ENCODE measurements around the gene OR1D5.
"Not testable (repeated sequence)": the region's sequence is repeated elsewhere in the genome, so short reads cannot be mapped to it uniquely, and the experiment has no call there.

Gene OR1D5, protein sequence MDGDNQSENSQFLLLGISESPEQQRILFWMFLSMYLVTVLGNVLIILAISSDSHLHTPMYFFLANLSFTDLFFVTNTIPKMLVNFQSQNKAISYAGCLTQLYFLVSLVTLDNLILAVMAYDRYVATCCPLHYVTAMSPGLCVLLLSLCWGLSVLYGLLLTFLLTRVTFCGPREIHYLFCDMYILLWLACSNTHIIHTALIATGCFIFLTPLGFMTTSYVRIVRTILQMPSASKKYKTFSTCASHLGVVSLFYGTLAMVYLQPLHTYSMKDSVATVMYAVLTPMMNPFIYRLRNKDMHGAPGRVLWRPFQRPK

DNA sequence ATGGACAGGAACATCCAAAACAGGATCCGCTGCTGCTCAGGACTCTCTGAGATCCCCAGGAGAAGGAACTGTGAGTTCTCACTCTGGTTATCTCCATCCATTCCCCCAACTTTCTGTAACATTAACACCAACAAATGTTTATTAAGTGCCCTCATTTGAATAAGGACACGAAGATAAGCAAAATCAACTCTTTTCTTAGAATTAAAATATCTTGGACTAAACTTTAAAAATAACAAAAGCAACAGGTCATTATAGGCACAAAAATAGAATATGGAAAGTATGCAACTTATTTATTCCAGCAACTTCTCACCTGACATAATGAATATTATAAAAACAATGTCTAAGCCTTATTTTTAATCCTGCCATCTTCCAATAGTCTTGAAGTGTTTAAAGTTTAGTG lies at the start of gene OR1D5:
Gene OR1D5, minus strand, starts transcription at position 101 of the 400 bp plus-strand sequence. Its CDS starts 0 bp downstream, at position 101.
- not testable (repeated sequence) for DNase-seq

DNA sequence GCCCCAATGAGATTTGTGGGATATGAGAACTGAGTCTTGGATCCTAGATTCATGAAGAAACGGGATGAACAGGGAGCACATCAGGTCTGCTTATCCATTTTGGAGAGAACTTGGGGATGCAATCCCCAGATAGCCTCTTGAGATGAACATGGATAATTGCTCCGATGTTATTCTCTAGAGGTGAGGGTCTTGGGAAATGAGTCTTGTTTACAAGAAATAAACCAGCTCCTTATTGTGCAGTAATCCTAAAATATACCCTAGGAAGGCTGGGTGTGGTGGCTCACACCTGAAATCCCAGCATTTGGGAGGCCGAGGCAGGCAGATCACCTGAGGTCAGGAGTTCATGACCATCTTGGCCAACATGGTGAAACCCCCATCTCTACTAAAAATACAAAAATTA lies 40.9 kb upstream of the OR1D5 start, which contains the start of gene OR1D2:
Gene OR1D2, minus strand, starts transcription at position 101 of the 400 bp plus-strand sequence. CDS start 11,426 bp downstream, outside the sequence.
- DNase-seq = no peak

DNA sequence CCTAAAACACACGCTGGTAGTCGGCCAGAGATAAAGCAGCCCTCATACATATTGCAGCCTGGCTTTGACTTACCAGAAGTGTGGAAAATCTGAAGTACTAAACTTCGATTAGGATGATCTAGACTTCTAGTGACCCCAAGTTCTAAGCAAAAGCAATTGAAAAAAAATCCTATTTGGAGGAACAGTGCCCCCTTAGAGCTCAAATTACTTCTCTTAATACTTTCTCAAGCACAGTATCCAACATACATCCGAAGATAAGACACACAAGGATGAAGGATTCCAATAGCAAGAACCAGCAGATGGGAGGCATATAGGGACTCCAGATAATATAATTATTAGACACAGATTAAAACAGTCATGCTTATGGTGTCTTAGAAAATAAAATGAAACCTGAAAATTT lies 10.4 kb upstream of the OR1D5 start:
- not testable (repeated sequence) for DNase-seq

DNA sequence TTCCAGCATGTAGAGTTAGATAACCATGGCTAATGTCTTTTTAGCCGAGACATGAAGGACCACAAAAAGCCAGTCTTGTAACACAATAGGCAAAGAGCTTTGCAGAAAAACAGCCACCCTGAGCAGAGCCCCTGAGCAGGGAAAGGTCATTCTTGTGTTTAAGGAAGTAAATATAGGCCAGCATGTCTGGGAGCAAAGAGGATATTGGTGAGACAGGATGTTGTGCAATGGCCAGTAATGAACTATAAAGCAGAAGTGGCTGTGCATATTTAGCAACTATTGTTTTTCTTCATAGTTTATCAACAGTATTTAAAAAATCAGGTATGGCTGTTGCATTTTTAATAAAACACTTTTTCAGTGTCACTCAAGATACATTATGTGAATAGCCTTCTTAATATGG lies 1.8 kb upstream of the OR1D5 start:
- not testable (repeated sequence) for DNase-seq

DNA sequence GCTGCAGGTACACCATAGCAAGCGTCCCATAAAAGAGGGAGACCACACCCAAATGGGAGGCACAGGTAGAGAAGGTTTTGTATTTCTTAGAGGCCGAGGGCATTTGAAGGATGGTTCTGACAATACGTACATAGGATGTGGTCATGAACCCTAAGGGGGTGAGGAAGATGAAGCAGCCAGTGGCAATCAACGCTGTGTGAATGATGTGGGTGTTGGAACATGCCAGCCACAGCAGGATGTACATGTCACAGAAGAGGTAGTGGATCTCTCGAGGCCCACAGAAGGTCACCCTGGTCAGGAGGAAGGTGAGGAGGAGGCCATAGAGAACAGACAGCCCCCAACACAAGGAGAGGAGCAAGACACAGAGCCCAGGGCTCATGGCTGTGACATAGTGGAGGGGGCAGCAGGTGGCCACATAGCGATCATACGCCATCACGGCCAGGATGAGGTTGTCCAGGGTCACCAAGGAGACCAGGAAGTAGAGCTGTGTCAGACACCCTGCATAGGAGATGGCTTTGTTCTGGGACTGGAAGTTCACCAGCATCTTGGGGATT lies 506 bp downstream of the OR1D5 start:
- not testable (repeated sequence) for DNase-seq

DNA sequence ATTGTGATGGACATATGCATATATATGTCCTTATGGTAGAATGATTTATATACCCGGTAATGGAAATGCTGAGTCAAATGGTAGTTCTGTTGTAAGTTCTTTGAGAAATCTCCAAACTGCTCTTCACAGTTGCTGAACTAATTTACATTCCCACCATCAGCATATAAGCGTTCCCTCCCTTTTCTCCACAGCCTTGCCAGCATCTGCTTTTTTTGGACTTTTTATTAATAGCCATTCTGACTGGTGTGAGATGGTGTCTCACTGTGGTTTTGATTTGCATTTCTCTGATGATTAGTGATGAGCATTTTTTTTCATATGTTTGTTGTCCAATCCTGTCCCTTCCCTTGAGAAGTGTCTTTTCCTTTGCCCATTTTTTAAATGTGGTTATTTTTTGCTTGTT lies 8.5 kb downstream of the OR1D5 start:
- DNase-seq = not testable (repeated sequence)

DNA sequence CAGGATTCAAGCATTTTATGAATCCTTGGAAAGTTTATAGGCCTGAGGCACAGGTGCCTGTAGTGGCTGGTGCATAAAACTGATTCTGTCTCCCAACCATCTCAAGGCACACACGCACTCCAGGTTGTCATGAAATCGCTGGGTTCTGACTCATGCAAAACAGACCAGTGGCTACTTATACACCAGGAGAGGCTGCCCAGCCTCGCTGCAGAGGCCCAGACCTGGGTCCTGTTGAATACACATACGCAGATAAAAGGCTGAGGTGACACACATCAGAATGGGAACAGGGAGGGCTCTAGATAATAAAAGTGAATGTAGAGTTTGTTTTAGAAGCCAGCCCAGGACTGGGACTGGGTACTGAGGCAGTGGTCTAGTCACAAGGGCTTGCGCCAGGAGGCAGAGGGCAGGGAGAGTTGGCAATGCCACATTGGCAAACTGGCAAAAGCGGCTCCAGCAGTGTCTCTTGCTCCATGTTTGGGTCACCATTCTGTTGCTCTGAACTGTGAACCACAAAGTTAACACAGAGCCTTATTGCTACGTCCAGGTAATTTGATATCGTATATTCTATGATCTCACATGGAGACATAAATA lies 13.6 kb downstream of the OR1D5 start:
- DNase-seq = no peak

DNA sequence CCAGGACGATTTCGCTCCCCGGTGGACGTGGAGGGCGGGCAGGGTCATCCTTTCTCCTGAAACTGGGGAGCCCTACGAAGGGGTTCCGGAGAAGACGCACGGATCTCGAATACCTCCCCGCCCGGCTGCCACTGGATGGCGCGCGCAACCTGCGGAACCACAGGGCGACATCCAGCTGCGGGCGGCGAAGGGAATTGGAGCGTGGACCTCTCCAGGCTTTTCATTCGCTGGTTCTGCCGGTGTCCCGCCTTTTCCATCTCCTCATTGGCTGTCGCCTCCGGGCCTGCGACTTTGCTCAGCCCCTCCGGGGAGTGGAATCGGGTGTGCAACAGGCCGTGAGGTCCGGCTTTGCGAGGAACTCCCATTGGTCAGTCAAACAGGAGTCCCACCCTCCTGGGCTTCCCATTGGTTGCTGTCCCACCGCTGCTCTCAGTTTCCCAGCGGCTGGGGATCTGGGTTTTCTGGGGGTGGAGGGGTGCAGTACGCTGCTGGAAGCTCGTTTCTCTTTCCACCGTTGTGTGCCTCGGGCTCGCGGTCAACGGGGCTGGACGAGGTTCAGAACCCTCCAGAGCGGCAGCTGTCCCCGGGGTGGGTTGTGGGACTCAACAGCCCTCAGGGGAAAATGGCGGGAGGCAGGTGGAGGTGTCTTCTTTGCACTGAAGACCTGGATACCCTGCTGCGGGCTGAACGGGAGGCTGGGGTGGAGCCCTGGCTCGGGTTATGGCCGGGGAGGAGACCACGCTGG lies 14.5 kb downstream of the OR1D5 start:
- DNase-seq = no peak

DNA sequence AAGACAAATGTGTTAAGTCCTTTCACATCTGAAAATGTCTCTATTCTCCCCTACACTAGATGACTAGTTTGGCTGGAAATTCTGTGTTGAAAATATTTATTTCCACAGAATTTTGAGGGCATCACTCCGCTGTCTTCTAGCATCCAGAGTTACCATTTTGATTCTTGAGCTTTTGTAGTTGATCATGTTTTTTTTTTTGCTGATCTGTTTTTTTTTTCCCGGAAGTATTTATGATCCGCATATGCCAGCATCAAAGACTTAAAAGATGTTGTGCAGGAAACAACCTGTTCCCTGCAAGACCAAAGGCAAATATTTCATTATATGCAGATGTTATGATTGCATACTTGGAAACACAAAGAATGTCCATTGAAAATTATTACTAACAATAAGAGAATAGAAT lies 16.7 kb downstream of the OR1D5 start:
- DNase-seq = no peak

DNA sequence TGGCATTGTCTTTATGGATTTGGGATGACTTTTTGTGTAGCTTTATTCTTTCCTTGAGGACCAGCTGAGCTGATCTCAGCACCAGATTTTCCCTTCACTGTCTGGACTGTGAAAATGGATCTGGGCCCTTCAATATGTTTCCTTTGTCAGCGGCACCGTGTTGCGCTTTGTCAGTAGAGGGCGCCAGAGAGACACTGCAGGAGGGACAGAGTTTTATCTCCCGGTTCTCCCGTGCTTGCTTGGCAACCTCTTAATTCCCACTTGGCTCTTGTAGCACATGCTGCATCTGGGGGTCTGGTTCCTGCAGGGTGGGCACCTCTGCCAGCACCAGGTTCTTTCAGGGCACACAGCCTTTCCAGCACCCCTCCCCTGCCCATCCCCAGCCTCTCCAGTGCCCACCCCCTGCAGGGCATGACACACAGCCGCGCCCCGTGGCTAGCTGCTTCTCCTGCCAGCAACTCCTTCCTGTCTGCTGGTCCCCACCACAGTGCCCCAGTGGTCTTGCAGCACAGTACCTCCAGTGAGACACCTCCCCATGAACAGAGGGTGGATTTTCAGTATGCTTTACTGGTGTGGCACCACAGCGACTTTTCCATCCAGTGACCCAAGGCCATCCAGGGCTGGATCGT lies 19.6 kb downstream of the OR1D5 start:
- DNase-seq = no peak

DNA sequence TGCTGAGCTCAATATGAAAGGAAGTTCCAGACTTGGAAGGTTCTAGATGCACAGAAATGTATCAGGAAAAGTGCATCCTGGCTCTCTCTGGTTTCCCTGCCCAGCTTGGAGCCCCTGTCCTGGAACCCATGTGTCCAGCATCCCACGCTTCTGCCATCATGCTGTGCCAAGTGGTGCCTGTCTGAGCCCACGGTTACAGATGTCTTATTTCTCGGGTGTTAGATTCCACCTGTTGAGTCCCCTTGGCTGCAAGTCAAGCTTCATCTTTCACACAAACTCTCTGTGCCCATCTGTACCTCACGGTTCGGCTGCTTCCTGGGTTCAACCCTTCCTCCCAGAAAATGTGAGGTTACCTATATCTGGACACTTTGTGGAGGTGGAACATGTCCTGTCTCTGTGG lies 22.5 kb downstream of the OR1D5 start:
- DNase-seq = no peak

DNA sequence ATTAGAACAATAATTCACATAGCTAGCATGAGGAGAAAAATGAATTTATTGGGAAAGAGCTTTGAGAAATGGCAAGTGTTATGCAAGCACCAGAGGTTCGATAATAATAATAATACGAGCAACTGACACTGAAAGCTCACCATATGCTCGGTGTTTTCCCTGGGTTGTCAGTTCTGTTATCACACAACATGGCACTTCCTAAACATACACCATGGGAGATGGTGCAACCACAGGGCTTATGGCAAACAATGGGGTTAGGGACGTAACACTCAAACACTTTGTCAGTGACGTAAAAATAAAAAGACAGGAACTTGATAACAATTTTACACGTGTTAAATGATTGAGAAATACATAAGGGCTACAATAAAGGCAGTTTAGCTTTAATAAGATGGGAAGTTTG lies 23.7 kb downstream of the OR1D5 start:
- no peak for DNase-seq

DNA sequence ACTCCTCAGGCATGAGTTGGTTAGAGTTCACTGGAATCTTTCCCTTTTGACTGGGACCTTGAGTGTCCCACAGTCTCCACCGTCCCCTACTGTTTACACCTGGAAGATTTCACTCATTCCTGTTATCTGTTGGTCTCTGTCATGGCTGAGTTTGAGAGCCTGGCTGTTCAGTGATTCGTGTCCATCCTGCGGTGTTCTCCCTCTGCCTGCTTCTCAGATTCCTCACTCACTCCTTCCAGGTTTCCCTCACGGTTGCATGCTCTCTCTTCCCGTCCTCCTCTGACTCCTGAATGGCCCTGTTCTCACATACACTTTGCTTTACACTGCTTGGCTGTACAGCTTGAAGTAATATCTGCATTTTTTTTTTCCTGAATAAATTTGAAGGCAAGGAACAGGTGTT lies 24.5 kb downstream of the OR1D5 start:
- no peak for DNase-seq

DNA sequence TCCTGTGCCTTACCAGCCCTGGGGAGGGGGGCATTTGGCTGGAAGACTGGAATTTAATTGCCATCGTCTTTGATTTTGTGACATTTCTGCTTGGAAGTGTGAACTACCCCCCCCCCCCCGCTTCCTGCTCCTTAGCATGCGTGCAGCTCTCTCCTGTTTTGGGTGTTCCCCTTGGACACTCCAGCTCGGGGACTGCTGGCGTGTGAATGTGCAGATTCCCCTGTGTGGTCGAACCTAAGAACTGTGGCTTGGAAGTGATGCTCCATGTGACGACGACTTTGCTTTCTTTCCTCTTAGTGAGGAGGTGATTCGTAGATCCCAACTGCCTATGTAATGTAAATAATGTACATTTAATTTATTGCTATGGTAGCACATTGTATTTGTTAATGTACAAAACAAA lies 26.1 kb downstream of the OR1D5 start:
- DNase-seq = no peak

DNA sequence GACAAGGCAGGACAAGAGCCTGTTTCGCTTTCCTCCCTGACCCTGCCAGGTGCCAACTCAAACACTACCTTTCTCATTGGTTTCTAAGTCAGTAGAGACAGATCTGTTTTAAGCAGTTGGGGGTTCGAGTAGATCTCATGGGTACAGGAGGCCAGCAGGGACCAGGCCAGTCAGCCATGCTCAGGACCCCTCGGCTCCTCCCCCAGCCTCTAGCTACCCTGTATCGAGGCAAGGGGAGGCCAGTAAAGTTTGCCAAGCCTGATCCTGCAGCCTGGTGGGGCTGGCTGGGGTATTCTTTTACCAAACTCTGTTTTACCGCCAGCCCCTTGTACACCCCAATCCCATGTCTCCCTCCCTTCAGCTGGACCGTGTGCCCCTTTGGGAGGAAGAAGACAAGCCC lies 26.6 kb downstream of the OR1D5 start:
- no peak for DNase-seq

DNA sequence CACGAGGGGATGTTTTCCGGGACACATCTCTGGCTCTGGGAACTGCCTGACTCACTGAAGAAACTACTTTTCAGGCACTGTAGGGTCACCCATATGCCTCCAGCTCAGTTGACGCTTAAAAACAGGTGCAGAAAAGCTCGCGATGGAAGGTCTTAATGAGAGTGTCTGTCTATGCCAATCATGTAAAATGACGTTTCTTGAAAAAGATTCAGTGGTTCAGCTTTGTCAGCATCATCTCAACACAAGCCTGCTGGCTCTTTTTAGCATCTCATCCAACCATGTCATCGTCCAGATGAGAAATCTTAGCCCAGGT lies 27.5 kb downstream of the OR1D5 start:
- DNase-seq = no peak

DNA sequence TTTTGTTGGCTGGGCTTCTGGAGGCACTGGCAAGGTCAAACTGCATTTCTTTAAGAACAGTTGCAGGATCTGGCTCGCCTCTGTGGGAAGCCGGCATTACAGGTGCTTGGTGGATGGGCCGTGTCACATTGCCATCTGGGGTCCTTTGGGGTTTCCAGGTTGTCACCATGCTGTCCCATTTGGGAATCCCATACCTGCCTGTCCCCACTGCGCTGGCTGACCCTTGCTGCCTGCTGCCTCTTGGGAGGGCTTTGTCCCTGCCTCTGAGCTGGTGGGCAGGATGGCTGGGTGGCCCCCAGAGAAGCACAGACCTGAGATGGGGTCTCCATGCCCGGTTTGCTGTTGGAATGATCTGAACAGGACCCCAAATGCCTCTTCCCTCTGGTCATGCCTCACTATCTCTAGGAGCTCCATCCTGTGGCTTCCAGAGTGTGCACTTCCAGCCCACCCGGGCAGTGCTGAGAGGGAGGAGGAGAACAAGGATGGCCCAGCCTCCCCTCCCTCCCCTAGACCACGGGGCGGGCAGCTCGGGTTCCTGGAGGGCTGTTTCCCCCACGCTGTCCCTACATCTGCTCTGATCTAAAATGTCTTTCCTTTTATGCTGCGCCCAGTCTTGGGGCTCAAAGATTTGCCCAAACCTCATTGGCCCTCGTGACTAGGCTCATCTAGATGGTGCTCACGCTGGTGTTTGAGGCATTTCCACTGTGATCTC lies 28.0 kb downstream of the OR1D5 start:
- DNase-seq = no peak

DNA sequence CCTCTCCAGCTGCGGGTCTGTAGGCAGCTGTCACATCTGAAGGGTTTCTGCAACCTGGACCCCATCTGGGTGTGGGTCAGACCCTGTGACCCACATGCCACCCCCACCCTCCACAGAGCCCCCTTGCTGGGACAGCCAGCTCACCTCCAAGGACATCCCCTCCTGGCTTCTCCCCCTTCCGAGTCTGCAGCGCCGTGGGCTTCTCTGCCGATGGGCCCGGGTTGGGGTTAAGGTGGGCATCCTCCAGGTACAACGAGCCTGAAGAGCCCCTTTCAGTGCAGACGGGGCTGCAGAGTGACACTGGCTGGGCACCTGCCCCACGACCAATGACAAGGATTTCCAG lies 28.9 kb downstream of the OR1D5 start:
- DNase-seq = no peak

DNA sequence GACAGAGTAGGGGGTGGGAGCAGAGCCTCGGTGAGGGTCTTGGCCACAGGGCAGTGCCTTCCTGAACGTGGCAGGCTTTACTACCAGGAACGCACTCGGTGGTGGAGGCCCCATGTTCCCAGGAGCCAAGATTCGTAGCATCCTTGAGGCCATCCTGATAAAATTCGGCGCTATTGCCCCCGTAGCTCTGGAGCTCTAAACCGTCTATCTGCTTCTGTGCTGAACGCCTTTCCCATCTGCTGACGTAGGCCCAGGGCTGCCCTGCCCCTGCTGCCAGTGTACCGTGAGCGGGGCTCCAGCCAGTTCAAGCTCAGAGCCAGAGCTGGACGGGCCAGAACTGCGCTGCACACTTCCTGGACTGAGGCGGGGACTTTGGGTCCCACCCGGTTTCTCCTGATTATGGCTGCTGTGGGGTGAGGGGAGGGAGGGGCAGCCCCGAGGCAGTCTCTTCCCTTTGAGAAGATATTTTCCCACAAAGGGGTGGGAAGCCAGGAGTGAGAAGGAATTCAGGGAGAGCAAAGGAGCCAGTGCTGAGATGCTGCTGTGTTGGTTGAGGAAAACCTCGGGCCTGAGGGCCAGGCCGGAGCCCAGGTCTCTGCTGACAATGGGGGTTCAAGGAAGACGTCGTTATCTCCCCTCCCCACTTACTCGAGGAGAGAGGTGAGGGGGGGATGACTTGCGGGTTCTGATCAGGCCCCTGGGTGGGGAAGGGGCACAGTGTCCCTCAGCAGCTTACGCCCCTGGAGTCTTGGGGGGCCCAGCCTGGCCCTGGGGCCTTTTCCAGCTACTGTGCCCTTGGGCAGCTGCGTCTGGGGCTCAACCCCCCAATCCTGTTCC lies 29.4 kb downstream of the OR1D5 start:
- DNase-seq = no peak

DNA sequence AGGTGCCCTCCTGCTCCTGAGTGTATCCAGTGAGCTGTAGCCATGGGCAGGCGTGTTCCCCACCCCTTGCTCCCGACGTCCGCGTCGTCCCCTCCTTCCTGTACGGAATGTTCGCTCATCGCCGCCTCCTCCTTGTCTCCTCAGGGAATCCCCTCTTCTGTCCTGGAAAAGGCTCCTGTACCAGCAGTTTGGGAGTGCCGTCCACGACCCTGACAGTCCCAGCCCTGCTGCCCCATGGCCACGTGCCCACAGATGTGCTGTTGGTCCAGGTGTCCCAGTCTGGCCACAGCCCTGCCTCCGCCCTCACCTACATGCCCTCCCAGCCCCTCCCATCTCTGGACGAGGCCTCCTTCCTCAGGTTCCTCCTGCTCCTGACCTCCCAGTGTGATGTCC lies 30.2 kb downstream of the OR1D5 start:
- no peak for DNase-seq
